PC-9 (cell line): Measurements from ENCODE around the gene ARMH2.

ENCODE experiments used
- EZH2 ChIP-seq: fragments of 200-600 bp; sonication (generic); IDR thresholded peaks from 2 replicates; pipeline ENCODE4 v1.8.0; 2017; ENCODE audit warnings: antibody characterized with exemption, low read depth
- TF ChIP-seq, protein P1 (sequence below): fragments of 200-600 bp; sonication (generic); conservative IDR thresholded peaks from 2 replicates; pipeline ENCODE4 v1.6.1; 2017; ENCODE audit warnings: mixed run types, antibody characterized with exemption, mild to moderate bottlenecking, moderate library complexity

DNA sequence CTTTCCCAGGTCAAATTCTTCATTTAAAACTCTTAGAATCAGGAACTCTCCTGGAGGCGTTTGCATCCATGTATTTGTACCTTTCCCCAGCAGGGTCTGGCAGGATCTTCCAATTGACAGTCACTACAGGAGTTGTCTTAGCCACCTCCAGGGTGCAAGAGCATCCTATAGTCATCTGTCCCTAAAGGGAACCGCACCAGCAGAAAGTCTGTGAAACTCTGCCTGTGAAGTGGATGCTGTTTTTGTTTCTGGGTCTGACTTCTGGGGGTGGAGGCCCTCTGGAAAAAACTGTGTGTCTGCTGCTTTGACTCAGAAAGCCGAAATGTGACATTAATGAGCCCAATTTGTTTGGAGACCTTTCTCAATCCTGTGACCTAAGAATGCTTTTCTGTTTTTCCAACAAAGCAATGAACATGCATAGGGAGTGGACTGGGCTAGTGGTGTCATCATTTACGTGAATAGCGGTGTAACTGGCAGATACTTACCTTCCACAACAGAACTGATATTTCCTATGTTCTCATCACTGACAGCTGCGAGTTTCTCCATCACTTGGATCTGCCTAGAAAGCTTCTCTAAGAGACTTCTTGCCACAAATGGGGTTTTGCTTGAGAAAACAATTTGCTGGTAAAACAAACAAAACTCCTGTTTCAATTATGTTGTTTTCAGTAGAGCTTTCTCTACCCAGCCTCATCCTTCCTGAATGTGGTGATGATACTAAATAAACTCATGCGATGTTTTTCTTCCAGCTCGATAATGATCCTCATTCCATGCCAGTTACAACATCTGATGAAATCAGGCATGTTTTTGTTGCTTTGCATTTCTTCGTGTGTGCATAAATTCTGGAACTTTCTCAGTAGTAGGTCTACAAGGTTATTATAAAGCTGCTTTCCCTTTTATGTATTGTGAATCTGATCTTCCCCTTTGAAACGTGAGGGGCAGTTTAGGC, 33.3 kb upstream of the ARMH2 start:
- TF ChIP-seq, protein P1, sequence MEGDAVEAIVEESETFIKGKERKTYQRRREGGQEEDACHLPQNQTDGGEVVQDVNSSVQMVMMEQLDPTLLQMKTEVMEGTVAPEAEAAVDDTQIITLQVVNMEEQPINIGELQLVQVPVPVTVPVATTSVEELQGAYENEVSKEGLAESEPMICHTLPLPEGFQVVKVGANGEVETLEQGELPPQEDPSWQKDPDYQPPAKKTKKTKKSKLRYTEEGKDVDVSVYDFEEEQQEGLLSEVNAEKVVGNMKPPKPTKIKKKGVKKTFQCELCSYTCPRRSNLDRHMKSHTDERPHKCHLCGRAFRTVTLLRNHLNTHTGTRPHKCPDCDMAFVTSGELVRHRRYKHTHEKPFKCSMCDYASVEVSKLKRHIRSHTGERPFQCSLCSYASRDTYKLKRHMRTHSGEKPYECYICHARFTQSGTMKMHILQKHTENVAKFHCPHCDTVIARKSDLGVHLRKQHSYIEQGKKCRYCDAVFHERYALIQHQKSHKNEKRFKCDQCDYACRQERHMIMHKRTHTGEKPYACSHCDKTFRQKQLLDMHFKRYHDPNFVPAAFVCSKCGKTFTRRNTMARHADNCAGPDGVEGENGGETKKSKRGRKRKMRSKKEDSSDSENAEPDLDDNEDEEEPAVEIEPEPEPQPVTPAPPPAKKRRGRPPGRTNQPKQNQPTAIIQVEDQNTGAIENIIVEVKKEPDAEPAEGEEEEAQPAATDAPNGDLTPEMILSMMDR = no peak
- TF ChIP-seq EZH2 = no peak
